ENCODE results near the gene PROX1.
"Not testable (repeated sequence)": the region's sequence is repeated elsewhere in the genome, so short reads cannot be mapped to it uniquely, and the experiment has no call there.

The PROX1 gene

GRCh38 chr1:214075305-214075998, 87.7 kb downstream of the PROX1 start:
- no peak for DNase-seq

- no peak for DNase-seq
These were observed 88.4 kb downstream of the PROX1 start for GRCh38 chr1:214075999-214076707.

GRCh38 chr1:214076708-214077065, 88.9 kb downstream of the PROX1 start:
- DNase-seq = peak; percentile 46

- no peak for DNase-seq
These were observed 91.2 kb downstream of the PROX1 start for GRCh38 chr1:214078950-214079349.

GRCh38 chr1:214085325-214085724, 97.6 kb downstream of the PROX1 start:
- no peak for DNase-seq

GRCh38 chr1:214086945-214087344, 99.2 kb downstream of the PROX1 start:
- DNase-seq = no peak

GRCh38 chr1:214089003-214089402, 101.2 kb downstream of the PROX1 start:
- not testable (repeated sequence) for DNase-seq
